ENCODE data around the gene RTRAF. TPM values are rescaled to one million over a fixed set of nuclear protein-coding genes. Genes with fewer than 3 reads are reported as not detected.

RTRAF gene
- total RNA-seq, 1 experiment from 2014 or later: 350 TPM

- Histone ChIP-seq H3K79me1 (ENCODE audit: insufficient read depth, low read depth, low read length, poor library complexity, severe bottlenecking) (no peaks in the 10 kb centered on the region), H4K5ac (ENCODE audit: insufficient read length, low read depth, low read length) (no peak overlapping the region), H2BK20ac (ENCODE audit: low read depth, low read length, poor library complexity, severe bottlenecking) (no peak overlapping the region), H3T11ph (ENCODE audit: low read length) (no peak overlapping the region), H2BK5ac (ENCODE audit: insufficient read length, low read length) (no peak overlapping the region), H3K27me3 (ENCODE audit: insufficient read depth, low read length) (no peaks in the 10 kb centered on the region), H3K18ac (ENCODE audit: insufficient read length, low read depth, low read length) (no peak overlapping the region), H2AFZ (ENCODE audit: low read length) (no peak overlapping the region), H4K20me1 (ENCODE audit: control insufficient read depth, insufficient read depth, insufficient read length) (no peaks in the 10 kb centered on the region), H2BK12ac (ENCODE audit: insufficient read length, low read depth, low read length) (no peak overlapping the region), H4K8ac (replicated peaks; ENCODE audit: insufficient read length, low read depth, low read length) (no peak overlapping the region), H3K9me3 (ENCODE audit: control insufficient read depth, low read depth, low read length) (no peaks in the 10 kb centered on the region), H3K56ac (ENCODE audit: insufficient read length, low read depth, low read length) (no peak overlapping the region), H3K9ac (ENCODE audit: extremely low read depth, insufficient read length, low read length) (no peak overlapping the region), H3K23ac (ENCODE audit: insufficient read length, low read depth, low read length) (no peak overlapping the region), H2BK120ac (ENCODE audit: low read depth, low read length, poor library complexity, severe bottlenecking) (no peak overlapping the region), H3K4me2 (ENCODE audit: insufficient read depth, insufficient read length, low read length) (no peak overlapping the region), H3K27ac (ENCODE audit: insufficient read length, low read depth, low read length) (no peak overlapping the region), H3K4me1 (ENCODE audit: insufficient read depth, low read length) (0 out of 2 replicates have a peak, but pooled peaks cover under 1% of the 10 kb centered on the region), H2BK15ac (ENCODE audit: low read depth, low read length) (no peak overlapping the region), H2AK5ac (ENCODE audit: insufficient read length, low read length) (no peak overlapping the region), H4K91ac (ENCODE audit: insufficient read length, low read depth, low read length) (no peak overlapping the region), H3K4ac (ENCODE audit: low read depth, low read length) (no peak overlapping the region), H3K14ac (ENCODE audit: insufficient read depth, low read length) (no peak overlapping the region), H3K23me2 (ENCODE audit: insufficient read length, low read depth, low read length, poor library complexity, severe bottlenecking) (no peaks in the 10 kb centered on the region), H3K79me2 (ENCODE audit: insufficient read depth, low read length) (no peaks in the 10 kb centered on the region)
- DNase-seq: peak; percentile 74
- TF ChIP-seq, protein P1, sequence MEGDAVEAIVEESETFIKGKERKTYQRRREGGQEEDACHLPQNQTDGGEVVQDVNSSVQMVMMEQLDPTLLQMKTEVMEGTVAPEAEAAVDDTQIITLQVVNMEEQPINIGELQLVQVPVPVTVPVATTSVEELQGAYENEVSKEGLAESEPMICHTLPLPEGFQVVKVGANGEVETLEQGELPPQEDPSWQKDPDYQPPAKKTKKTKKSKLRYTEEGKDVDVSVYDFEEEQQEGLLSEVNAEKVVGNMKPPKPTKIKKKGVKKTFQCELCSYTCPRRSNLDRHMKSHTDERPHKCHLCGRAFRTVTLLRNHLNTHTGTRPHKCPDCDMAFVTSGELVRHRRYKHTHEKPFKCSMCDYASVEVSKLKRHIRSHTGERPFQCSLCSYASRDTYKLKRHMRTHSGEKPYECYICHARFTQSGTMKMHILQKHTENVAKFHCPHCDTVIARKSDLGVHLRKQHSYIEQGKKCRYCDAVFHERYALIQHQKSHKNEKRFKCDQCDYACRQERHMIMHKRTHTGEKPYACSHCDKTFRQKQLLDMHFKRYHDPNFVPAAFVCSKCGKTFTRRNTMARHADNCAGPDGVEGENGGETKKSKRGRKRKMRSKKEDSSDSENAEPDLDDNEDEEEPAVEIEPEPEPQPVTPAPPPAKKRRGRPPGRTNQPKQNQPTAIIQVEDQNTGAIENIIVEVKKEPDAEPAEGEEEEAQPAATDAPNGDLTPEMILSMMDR (conservative IDR thresholded peaks at IDR 0.05): peak; percentile 82
- no CpG with 5 or more reads among the region's 5 CpGs for WGBS (ENCODE audit: extremely low coverage, insufficient read length, low lambda C conversion rate)
- Mint-ChIP-seq H3K4me3 (no peak overlapping the region), H3K27me3 (ENCODE audit: low read depth) (peaks cover 2% of the 10 kb centered on the region; the same call in 1 of the 2 replicates), H3K27ac (no peak overlapping the region), H3K4me1 (peaks cover 5 to 6% of the 10 kb centered on the region in 2 experiments), H3K9me3 (no peaks in the 10 kb centered on the region), H3K36me3 (ENCODE audit: insufficient read depth in 1 of 3, low read depth in 3 of 3) (no peaks in the 10 kb centered on the region)
Measured at GRCh38 chr14:52043690-52044089, 54.3 kb downstream of the RTRAF start.
